Measurements from ENCODE around the gene GRIP2. TPM values are rescaled to one million over a fixed set of nuclear protein-coding genes. Genes with fewer than 3 reads are reported as not detected.

Gene GRIP2
- total and polyA plus RNA-seq, 9 of the 15 experiments (the other 6 are each of a cell fraction or from before 2014, with no cell fraction given), result 0.01 TPM; not detected in 7

- intact Hi-C loops (cut with micrococcal nuclease) (no loop called here), in situ Hi-C loops (cut with MboI) (loop anchor here (25.0 kb wide), 1 partner anchor 391 kb away; no protein-coding TSS in a partner anchor)
- ChIA-PET POLR2A (interaction anchor here (0.7 kb wide), 1 partner anchor 35 kb away, joined by 5 read pairs; no protein-coding TSS in a partner anchor), CTCF (ENCODE audit: low intra/inter-chr PET ratio) (no interaction called here)
- BruUV-seq (replicated peaks), result no TSS peak
- no peak overlapping the region for H3K4me2 ChIP-seq (ENCODE audit: insufficient read depth, low read length)
- WGBS (ENCODE audit: insufficient coverage, low coverage, missing lambda C conversion rate), result 7% methylated on average over 10 of the region's 12 CpGs
- H3K4me3 ChIP-seq, result no peak overlapping the region
- no peaks in the 10 kb centered on the region for H3K36me3 ChIP-seq (ENCODE audit: control insufficient read depth, insufficient read depth, low read length)
- no peak overlapping the region for H3K27ac ChIP-seq (ENCODE audit: extremely low read depth, low read depth, low read length)
- no peaks in the 10 kb centered on the region for H3K9me1 ChIP-seq (ENCODE audit: control insufficient read depth, insufficient read depth, low read length)
- no peak for DNase-seq (ENCODE audit: extremely low read depth in 1 of 4, low spot score in 3 of 4)
- H2AFZ ChIP-seq (ENCODE audit: low read depth, low read length), result no peak overlapping the region
- ATAC-seq, result no peak
- H3K27me3 ChIP-seq (ENCODE audit: control insufficient read depth in 2 of 2, insufficient read depth in 2 of 2, low read length in 2 of 2), result peaks cover 76 to 95% of the 10 kb centered on the region in 2 experiments
- FAIRE-seq, result no peak
- no peaks in the 10 kb centered on the region for H3K9me3 ChIP-seq (replicated peaks; ENCODE audit: control insufficient read depth, insufficient read depth, low read depth, low read length)
- H4K20me1 ChIP-seq (replicated peaks; ENCODE audit: control insufficient read depth, insufficient read depth, low read length), result peaks cover 13% of the 10 kb centered on the region
- peaks cover 0 to 16% of the 10 kb centered on the region in 2 experiments; a peak in 2 of 5 replicates for H3K4me1 ChIP-seq (replicated peaks in 1 of 2; ENCODE audit: control insufficient read depth in 2 of 2, insufficient read depth in 2 of 2, low read length in 2 of 2)
- no peaks in the 10 kb centered on the region for H3K79me2 ChIP-seq (ENCODE audit: control insufficient read depth, insufficient read depth, low read length)
- TF ChIP-seq ETV1 (tag; conservative IDR thresholded peaks at IDR 0.05; ENCODE audit: low read depth) (no peak), XRCC4 (IDR thresholded peaks at IDR 0.05; ENCODE audit: extremely low read depth, insufficient read depth, insufficient read length) (no peak), BMI1 (IDR thresholded peaks at IDR 0.05; ENCODE audit: low read length) (no peak), BRF1 (IDR thresholded peaks at IDR 0.05; ENCODE audit: borderline replicate concordance, extremely low read depth, insufficient read length) (no peak), ZBTB2 (IDR thresholded peaks at IDR 0.05) (no peak), POLR2H (tag; IDR thresholded peaks at IDR 0.05; ENCODE audit: low read depth) (no peak), FOXP1 (CRISPR knock-in tag; IDR thresholded peaks at IDR 0.05) (no peak), ZKSCAN3 (CRISPR knock-in tag; IDR thresholded peaks at IDR 0.05) (no peak), TEAD1 (CRISPR knock-in tag; IDR thresholded peaks at IDR 0.05) (no peak), ATF4 (CRISPR knock-in tag; IDR thresholded peaks at IDR 0.05) (no peak), KDM5B (IDR thresholded peaks at IDR 0.05; ENCODE audit: insufficient replicate concordance, low read depth, low read length) (no peak), RFX1 (IDR thresholded peaks at IDR 0.05) (no peak), COPS2 (conservative IDR thresholded peaks at IDR 0.05) (no peak)
- H3K9ac ChIP-seq (ENCODE audit: insufficient read depth in 1 of 2, low read depth in 2 of 2, low read length in 2 of 2), result no peak overlapping the region
These were observed 18.5 kb downstream of the GRIP2 start for GRCh38 chr3:14521611-14522010.

Data from K562 (cell line).